Activated CD4-positive, alpha-beta memory T cell treated with anti-CD3 and anti-CD28 coated beads for 36 hours (primary cell): ENCODE data around the gene RBM45. TPM values are rescaled to one million over a fixed set of nuclear protein-coding genes. Genes with fewer than 3 reads are reported as not detected.
"Not testable (repeated sequence)": the region's sequence is repeated elsewhere in the genome, so short reads cannot be mapped to it uniquely, and the experiment has no call there.

Experiments
- CTCF ChIA-PET: fragments of 350-600 bp; sonication (Branson Sonifier 250); formaldehyde crosslinking; loops from one replicate; lab custom pipeline; 2021; ENCODE audit warnings: antibody characterized with exemption, inconsistent platforms; lab: Charles Lee
- POLR2A ChIA-PET: fragments of 350-600 bp; sonication (Branson Sonifier 250); formaldehyde crosslinking; loops from one replicate; lab custom pipeline; 2021; ENCODE audit warnings: antibody characterized with exemption; lab: Charles Lee
- DNase-seq: peaks from one replicate; pipeline ENCODE4 v3.0.0-alpha.2; 2020
- H3K27ac Mint-ChIP-seq: one replicate; pipeline ENCODE4 v1.8.0; 2021; ENCODE audit warnings: mixed read lengths
- H3K27me3 Mint-ChIP-seq: one replicate; pipeline ENCODE4 v1.8.0; 2021; ENCODE audit warnings: mixed read lengths
- H3K36me3 Mint-ChIP-seq: one replicate; pipeline ENCODE4 v1.8.0; 2021; ENCODE audit warnings: mixed read lengths
- H3K4me1 Mint-ChIP-seq: one replicate; pipeline ENCODE4 v1.8.0; 2021; ENCODE audit warnings: low read depth, mixed read lengths
- H3K4me3 Mint-ChIP-seq: one replicate; pipeline ENCODE4 v1.8.0; 2021; ENCODE audit warnings: mild to moderate bottlenecking, mixed read lengths
- H3K9me3 Mint-ChIP-seq: one replicate; pipeline ENCODE4 v1.8.0; 2021; ENCODE audit warnings: mixed read lengths
- intact Hi-C: fragments of 100-400 bp; cut with micrococcal nuclease; formaldehyde crosslinking; loops from one replicate; pipeline ENCODE4 v1.15.1; 2023
- total RNA-seq, 2 experiments: library from RNA; stranded (reverse); gene quantifications; one replicate each; pipeline ENCODE4 v1.2.3, GENCODE V29; 2021

Gene RBM45
- total RNA-seq, 2 experiments from 2014 or later = 12.2 to 12.5 TPM

DNA sequence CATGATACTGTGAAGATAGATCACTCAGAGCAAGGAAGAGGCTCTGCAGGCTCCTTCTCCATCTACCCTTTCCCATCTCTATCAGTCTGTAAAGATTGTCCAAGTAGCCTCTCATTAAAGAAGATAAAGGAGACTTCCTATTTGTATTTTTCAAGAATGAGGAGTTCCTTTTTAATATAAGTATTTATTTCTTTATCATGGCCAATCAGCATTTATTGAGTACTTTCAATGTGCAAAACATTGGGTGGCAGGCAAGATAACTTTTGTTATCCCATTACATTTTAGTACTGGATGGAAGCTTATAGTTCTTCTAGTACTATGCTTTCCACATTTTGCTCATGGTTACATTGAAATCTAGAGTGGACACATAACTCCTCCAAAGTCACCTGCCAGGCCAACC lies 36.1 kb upstream of the RBM45 start:
- Mint-ChIP-seq H3K4me3 (no peak overlapping the region), H3K4me1 (peaks cover 9% of the 10 kb centered on the region), H3K36me3 (no peaks in the 10 kb centered on the region), H3K27me3 (peaks cover 43% of the 10 kb centered on the region), H3K27ac (no peak overlapping the region), H3K9me3 (peaks cover 4% of the 10 kb centered on the region)
- intact Hi-C loops = no loop called here
- ChIA-PET POLR2A (no interaction called here), CTCF (no interaction called here)
- no peak for DNase-seq

DNA sequence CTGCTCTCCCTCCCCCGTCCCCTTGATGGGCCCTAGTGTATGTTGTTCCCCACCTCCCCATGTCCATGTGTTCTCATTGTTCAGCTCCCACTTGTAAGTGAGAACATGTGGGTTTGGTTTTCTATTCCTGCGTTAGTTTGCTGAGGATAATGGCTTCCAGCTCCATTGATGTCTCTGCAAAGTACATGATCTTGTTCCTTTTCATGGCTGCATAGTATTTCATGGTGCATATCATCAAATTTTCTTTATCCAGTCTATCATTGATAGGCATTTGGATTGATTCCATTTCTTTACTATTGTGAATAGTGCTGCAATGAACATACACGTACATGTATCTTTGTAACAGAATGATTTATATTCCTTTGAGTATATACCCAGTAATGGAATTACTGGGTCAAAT lies 33.0 kb upstream of the RBM45 start:
- intact Hi-C loops, CTCF ChIA-PET, H3K27ac Mint-ChIP-seq, H3K9me3 Mint-ChIP-seq, POLR2A ChIA-PET, DNase-seq, H3K36me3 Mint-ChIP-seq, H3K4me1 Mint-ChIP-seq, H3K4me3 Mint-ChIP-seq: not testable (repeated sequence)
- H3K27me3 Mint-ChIP-seq = peaks cover 21% of the 10 kb centered on the region

DNA sequence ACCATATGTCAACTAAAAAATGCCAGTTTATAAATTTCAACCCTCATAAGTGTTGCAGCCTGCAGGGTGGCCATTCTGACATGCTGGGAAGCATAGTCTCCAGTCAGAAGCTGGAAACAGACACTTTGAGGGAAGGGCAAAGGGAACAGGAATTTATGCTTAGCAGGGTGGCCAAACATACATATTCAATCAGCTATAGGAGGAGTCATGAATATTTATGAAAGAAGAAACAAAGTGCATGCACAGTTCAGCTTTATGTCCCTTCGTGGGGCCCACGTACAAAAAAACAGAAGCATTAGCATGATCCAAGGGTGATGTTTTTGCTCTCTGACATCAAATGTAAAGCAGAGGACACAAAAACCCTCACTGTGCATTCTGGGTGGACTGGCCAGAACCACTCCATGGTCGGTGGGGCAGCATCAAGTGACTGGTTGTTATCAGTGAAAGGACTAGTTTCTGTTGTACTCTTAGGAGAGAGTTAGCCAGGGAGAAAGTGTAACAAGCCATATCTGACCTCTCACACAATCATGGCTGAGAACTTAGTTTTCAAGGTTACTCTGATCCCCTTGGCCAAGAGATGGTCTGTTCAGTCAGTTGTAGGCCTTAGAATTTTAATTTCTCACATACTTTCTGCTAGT lies 29.7 kb upstream of the RBM45 start:
- CTCF ChIA-PET = no interaction called here
- peaks cover 23% of the 10 kb centered on the region for H3K27me3 Mint-ChIP-seq
- peaks cover 4% of the 10 kb centered on the region for H3K9me3 Mint-ChIP-seq
- POLR2A ChIA-PET = no interaction called here
- H3K27ac Mint-ChIP-seq = no peak overlapping the region
- H3K36me3 Mint-ChIP-seq = no peaks in the 10 kb centered on the region
- no peaks in the 10 kb centered on the region for H3K4me1 Mint-ChIP-seq
- intact Hi-C loops = no loop called here
- H3K4me3 Mint-ChIP-seq = no peak overlapping the region
- DNase-seq = no peak

DNA sequence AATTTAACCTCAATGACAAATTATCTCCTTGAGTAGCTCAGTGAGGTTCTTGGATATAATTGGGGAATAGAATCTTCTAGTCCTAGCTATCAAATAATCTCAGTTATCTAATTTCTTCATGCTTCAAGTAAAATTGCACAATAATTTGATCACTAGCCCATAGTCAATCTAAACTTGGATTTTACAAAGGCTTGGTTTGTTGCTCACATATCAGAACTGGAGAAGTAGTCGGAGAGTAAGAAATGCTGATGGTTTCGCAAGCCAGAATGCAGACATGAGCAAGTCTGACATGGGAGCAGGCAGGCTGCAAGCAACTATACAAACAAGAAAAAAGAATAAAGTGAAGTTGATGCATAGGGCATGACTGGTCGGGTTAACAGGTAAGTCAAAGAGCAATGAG lies 28.0 kb upstream of the RBM45 start:
- Mint-ChIP-seq H3K27ac (no peak overlapping the region), H3K4me3 (no peak overlapping the region), H3K36me3 (no peaks in the 10 kb centered on the region), H3K9me3 (peaks cover 4% of the 10 kb centered on the region), H3K27me3 (peaks cover 21% of the 10 kb centered on the region), H3K4me1 (no peaks in the 10 kb centered on the region)
- CTCF ChIA-PET = interaction anchor here (1.0 kb wide), 1 partner anchor 11 kb away, joined by 3 read pairs; no protein-coding TSS in a partner anchor
- no peak for DNase-seq
- POLR2A ChIA-PET = interaction anchor here (0.6 kb wide), 1 partner anchor 111 kb away, joined by 4 read pairs; no protein-coding TSS in a partner anchor
- intact Hi-C loops = no loop called here

GRCh38 chr2:178088774-178089270 lies 23.4 kb upstream of the RBM45 start:
- Mint-ChIP-seq H3K27me3 (peaks cover 14% of the 10 kb centered on the region), H3K4me1 (no peaks in the 10 kb centered on the region), H3K27ac (no peak overlapping the region), H3K9me3 (no peaks in the 10 kb centered on the region), H3K4me3 (no peak overlapping the region), H3K36me3 (no peaks in the 10 kb centered on the region)
- intact Hi-C loops = no loop called here
- no peak for DNase-seq
- ChIA-PET POLR2A (no interaction called here), CTCF (no interaction called here)

GRCh38 chr2:178093471-178093870 lies 18.8 kb upstream of the RBM45 start:
- CTCF ChIA-PET = no interaction called here
- no peak for DNase-seq
- H3K4me3 Mint-ChIP-seq = no peak overlapping the region
- H3K9me3 Mint-ChIP-seq = peaks cover 2% of the 10 kb centered on the region
- peaks cover 3% of the 10 kb centered on the region for H3K27me3 Mint-ChIP-seq
- POLR2A ChIA-PET = no interaction called here
- no peaks in the 10 kb centered on the region for H3K4me1 Mint-ChIP-seq
- H3K36me3 Mint-ChIP-seq = no peaks in the 10 kb centered on the region
- H3K27ac Mint-ChIP-seq = no peak overlapping the region
- intact Hi-C loops = no loop called here

- Mint-ChIP-seq H3K4me3 (no peak overlapping the region), H3K27me3 (no peaks in the 10 kb centered on the region), H3K9me3 (peaks cover under 1% of the 10 kb centered on the region), H3K36me3 (no peaks in the 10 kb centered on the region), H3K27ac (no peak overlapping the region), H3K4me1 (no peaks in the 10 kb centered on the region)
- ChIA-PET POLR2A (no interaction called here), CTCF (interaction anchor here (1.0 to 1.5 kb wide), 3 partner anchors 10 to 313 kb away, joined by 3 to 8 read pairs (median 3); partner anchors contain the start of gene RBM45)
- DNase-seq = no peak
- intact Hi-C loops = no loop called here
Measured at GRCh38 chr2:178101321-178102079, 10.7 kb upstream of the RBM45 start.

- POLR2A ChIA-PET = no interaction called here
- CTCF ChIA-PET = no interaction called here
- Mint-ChIP-seq H3K36me3 (no peaks in the 10 kb centered on the region), H3K27me3 (no peaks in the 10 kb centered on the region), H3K9me3 (no peaks in the 10 kb centered on the region), H3K4me1 (peaks cover 2% of the 10 kb centered on the region), H3K27ac (no peak overlapping the region), H3K4me3 (no peak overlapping the region)
- intact Hi-C loops = no loop called here
- DNase-seq = no peak
Measured at GRCh38 chr2:178105566-178105965, 6.7 kb upstream of the RBM45 start.

GRCh38 chr2:178106053-178106452 lies 6.2 kb upstream of the RBM45 start:
- no peak overlapping the region for H3K27ac Mint-ChIP-seq
- intact Hi-C loops = no loop called here
- no peaks in the 10 kb centered on the region for H3K27me3 Mint-ChIP-seq
- no peak overlapping the region for H3K4me3 Mint-ChIP-seq
- ChIA-PET POLR2A (no interaction called here), CTCF (no interaction called here)
- no peaks in the 10 kb centered on the region for H3K36me3 Mint-ChIP-seq
- no peak for DNase-seq
- H3K9me3 Mint-ChIP-seq = no peaks in the 10 kb centered on the region
- peaks cover 2% of the 10 kb centered on the region for H3K4me1 Mint-ChIP-seq

- H3K9me3 Mint-ChIP-seq = no peaks in the 10 kb centered on the region
- no peak overlapping the region for H3K27ac Mint-ChIP-seq
- H3K4me3 Mint-ChIP-seq = no peak overlapping the region
Measured at GRCh38 chr2:178108176-178108575, 4.1 kb upstream of the RBM45 start.

GRCh38 chr2:178109813-178110212 lies 2.4 kb upstream of the RBM45 start:
- ChIA-PET CTCF (interaction anchor here (1.7 to 3.3 kb wide), 3 partner anchors 27 to 173 kb away, joined by 4 to 14 read pairs (median 8); no protein-coding TSS in a partner anchor), POLR2A (no interaction called here)
- no peak for DNase-seq
- intact Hi-C loops = loop anchor here (5.0 to 10.0 kb wide), 3 partner anchors 287 to 945 kb away; no protein-coding TSS in a partner anchor
- Mint-ChIP-seq H3K36me3 (no peaks in the 10 kb centered on the region), H3K27ac (no peak overlapping the region), H3K4me3 (no peak overlapping the region), H3K9me3 (no peaks in the 10 kb centered on the region), H3K27me3 (no peaks in the 10 kb centered on the region), H3K4me1 (peaks cover 27% of the 10 kb centered on the region)

More at GRCh38 chr2:178108176-178108575, 4.1 kb upstream of the RBM45 start:
- Mint-ChIP-seq H3K27me3 (no peaks in the 10 kb centered on the region), H3K36me3 (no peaks in the 10 kb centered on the region), H3K4me1 (peaks cover 11% of the 10 kb centered on the region)
- no peak for DNase-seq
- ChIA-PET CTCF (no interaction called here), POLR2A (no interaction called here)
- intact Hi-C loops = no loop called here

DNA sequence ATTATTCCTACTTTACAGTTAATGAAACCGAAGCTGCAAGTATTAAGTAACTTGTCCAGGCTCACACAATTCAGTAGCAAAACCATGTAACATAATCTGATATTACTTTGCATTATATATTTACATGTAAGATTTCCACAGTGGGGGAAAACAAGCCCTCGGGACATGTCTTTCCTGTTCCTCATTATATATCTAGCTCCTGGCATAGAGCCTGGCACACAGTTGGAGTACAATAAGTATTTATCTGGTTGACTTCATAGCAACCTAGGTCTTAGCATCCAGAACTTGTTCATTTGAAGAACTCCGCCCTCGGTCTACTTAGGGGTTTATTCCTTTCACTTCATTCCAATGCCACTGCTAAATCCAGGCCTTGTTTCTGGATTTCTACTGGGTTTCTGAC lies 1.6 kb upstream of the RBM45 start:
- peaks cover 33% of the 10 kb centered on the region for H3K4me1 Mint-ChIP-seq
- H3K9me3 Mint-ChIP-seq = no peaks in the 10 kb centered on the region
- H3K4me3 Mint-ChIP-seq = no peak overlapping the region
- H3K27me3 Mint-ChIP-seq = no peaks in the 10 kb centered on the region
- no peak for DNase-seq
- H3K36me3 Mint-ChIP-seq = peaks cover 3% of the 10 kb centered on the region
- H3K27ac Mint-ChIP-seq = no peak overlapping the region
- ChIA-PET CTCF (interaction anchor here (0.7 to 3.7 kb wide), 7 partner anchors 10 to 338 kb away, joined by 3 to 36 read pairs (median 8); no protein-coding TSS in a partner anchor), POLR2A (no interaction called here)
- intact Hi-C loops = loop anchor here (5.0 to 10.0 kb wide), 3 partner anchors 287 to 946 kb away; no protein-coding TSS in a partner anchor
